ENCODE results near the gene ACSM6.

The ACSM6 gene

DNA sequence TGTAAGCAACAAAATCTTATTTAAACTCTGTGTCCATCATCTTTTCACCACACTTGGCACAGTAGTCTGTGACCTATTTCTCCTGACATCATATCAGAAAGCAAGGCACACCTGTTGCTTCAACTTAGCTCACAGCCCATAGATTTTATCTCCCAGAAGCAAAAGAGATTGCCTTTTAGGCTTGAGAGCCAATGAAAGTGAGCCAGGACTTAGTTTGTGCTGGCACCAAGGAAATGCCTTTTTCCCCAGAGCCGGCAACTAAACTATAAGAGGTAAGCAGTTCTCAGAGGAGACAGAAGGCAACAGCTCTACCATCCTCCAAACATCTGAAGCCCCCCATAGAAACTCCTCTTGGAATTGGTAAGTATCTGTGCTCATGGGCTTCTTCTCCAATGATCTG is at the start of gene ACSM6:
ACSM6 (plus strand) TSS at position 295 of the 400 bp plus-strand sequence. CDS start 248 bp downstream, outside the sequence.
- H3K27me3 ChIP-seq (ENCODE audit: low read depth, low read length) = no peaks in the 10 kb centered on the region
- H3K27ac ChIP-seq (ENCODE audit: low read length) = no peak within 1 kb of the TSS
- no peaks in the 10 kb centered on the region for H3K9me3 ChIP-seq (ENCODE audit: control insufficient read depth in 1 of 2, low read length in 2 of 2)
- no peaks in the 10 kb centered on the region for H3K4me1 ChIP-seq (ENCODE audit: control insufficient read depth in 1 of 2, insufficient read depth in 2 of 2, low read length in 2 of 2)
- H3K4me3 ChIP-seq (ENCODE audit: low read depth in 1 of 2, low read length in 2 of 2) = no peak within 1 kb of the TSS
- no peaks in the 10 kb centered on the region for H3K36me3 ChIP-seq (ENCODE audit: control insufficient read depth in 1 of 2, insufficient read depth in 2 of 2, low read length in 2 of 2)

GRCh38 chr10:95168694-95169093 is 25.3 kb upstream of the ACSM6 start:
- H3K4me3 ChIP-seq (ENCODE audit: low read depth in 1 of 2, low read length in 2 of 2) = no peak overlapping the region
- H3K27ac ChIP-seq (ENCODE audit: low read length) = no peak overlapping the region
- H3K9me3 ChIP-seq (ENCODE audit: control insufficient read depth in 1 of 2, low read length in 2 of 2) = no peaks in the 10 kb centered on the region
- H3K36me3 ChIP-seq (ENCODE audit: control insufficient read depth in 1 of 2, insufficient read depth in 2 of 2, low read length in 2 of 2) = no peaks in the 10 kb centered on the region
- H3K4me1 ChIP-seq (ENCODE audit: control insufficient read depth in 1 of 2, insufficient read depth in 2 of 2, low read length in 2 of 2) = no peaks in the 10 kb centered on the region
- H3K27me3 ChIP-seq (ENCODE audit: low read depth, low read length) = no peaks in the 10 kb centered on the region

DNA sequence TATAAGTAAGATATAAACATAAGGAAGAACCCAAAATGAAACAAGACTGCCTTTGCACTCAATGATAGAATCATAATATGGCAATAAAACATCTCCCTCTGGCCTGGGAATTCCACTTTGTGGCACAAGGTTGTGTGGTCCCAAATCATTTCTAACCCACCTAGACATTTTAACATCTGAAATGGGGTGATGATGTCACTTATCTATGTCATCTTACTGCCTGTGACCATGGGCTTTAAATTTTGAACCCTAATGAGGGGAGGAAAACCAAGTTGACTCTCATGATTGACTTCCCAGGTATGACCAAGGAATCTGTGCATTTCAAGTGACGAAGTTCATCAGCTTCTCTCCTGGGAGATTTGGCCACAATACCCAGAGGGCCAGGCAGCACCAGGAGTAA is 24.5 kb upstream of the ACSM6 start:
- H3K9me3 ChIP-seq (ENCODE audit: control insufficient read depth in 1 of 2, low read length in 2 of 2) = no peaks in the 10 kb centered on the region
- H3K4me3 ChIP-seq (ENCODE audit: low read depth in 1 of 2, low read length in 2 of 2) = no peak overlapping the region
- no peaks in the 10 kb centered on the region for H3K36me3 ChIP-seq (ENCODE audit: control insufficient read depth in 1 of 2, insufficient read depth in 2 of 2, low read length in 2 of 2)

DNA sequence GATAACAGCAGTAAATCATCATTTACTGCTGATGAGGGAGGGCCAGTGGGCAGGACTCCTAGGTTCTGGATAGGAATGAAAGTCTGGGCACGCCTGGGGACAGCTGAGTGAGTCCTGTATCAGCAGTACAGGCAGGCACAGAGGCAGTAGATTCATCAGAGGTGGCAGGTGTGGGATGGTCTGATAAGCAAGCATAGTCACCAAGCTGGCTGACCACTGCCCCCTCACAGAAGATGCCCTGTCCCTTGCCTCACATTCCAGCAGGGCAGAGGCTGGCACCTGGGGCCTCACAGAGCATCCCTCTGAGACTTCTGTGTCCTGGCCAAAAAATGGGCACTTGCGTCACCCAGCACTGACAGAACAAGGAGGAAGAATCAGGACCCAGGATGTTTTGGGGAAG is 23.2 kb upstream of the ACSM6 start:
- Histone ChIP-seq H3K36me3 (ENCODE audit: control insufficient read depth in 1 of 2, insufficient read depth in 2 of 2, low read length in 2 of 2) (no peaks in the 10 kb centered on the region), H3K27me3 (ENCODE audit: low read depth, low read length) (no peaks in the 10 kb centered on the region), H3K9me3 (ENCODE audit: control insufficient read depth in 1 of 2, low read length in 2 of 2) (no peaks in the 10 kb centered on the region), H3K4me3 (ENCODE audit: low read depth in 1 of 2, low read length in 2 of 2) (no peak overlapping the region), H3K27ac (ENCODE audit: low read length) (no peak overlapping the region), H3K4me1 (ENCODE audit: control insufficient read depth in 1 of 2, insufficient read depth in 2 of 2, low read length in 2 of 2) (no peaks in the 10 kb centered on the region)

More for the DNA sequence above, 24.5 kb upstream of the ACSM6 start:
- Histone ChIP-seq H3K4me1 (ENCODE audit: control insufficient read depth in 1 of 2, insufficient read depth in 2 of 2, low read length in 2 of 2) (no peaks in the 10 kb centered on the region), H3K27ac (ENCODE audit: low read length) (no peak overlapping the region), H3K27me3 (ENCODE audit: low read depth, low read length) (no peaks in the 10 kb centered on the region)

- Histone ChIP-seq H3K9me3 (ENCODE audit: control insufficient read depth in 1 of 2, low read length in 2 of 2) (peaks cover 0 to 2% of the 10 kb centered on the region in 2 donors), H3K4me1 (ENCODE audit: control insufficient read depth in 1 of 2, insufficient read depth in 2 of 2, low read length in 2 of 2) (no peaks in the 10 kb centered on the region), H3K27me3 (ENCODE audit: low read depth, low read length) (no peaks in the 10 kb centered on the region), H3K36me3 (ENCODE audit: control insufficient read depth in 1 of 2, insufficient read depth in 2 of 2, low read length in 2 of 2) (peaks cover 0 to under 1% of the 10 kb centered on the region in 2 donors), H3K27ac (ENCODE audit: low read length) (no peak overlapping the region), H3K4me3 (ENCODE audit: low read depth in 1 of 2, low read length in 2 of 2) (no peak overlapping the region)
These were observed 22.7 kb upstream of the ACSM6 start for GRCh38 chr10:95171336-95171735.

DNA sequence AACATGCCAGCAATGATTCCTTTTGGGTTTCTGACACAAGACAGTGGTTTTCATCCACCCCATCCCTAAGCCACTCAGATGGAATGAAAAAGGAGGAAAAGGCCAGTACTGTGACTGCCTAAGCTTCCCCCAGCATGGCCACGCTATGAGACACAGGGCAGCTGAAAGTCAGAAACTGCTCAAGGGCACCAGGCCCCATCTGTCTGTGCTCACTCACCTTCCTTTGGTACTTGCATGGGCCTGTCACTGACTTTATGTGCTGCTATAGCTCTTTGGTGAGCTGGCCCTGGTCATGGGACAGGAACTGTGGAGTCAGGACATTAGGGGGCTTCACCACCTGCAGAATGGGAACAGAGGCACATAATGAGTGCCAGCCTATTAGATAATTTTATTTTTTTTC is 21.2 kb upstream of the ACSM6 start:
- Histone ChIP-seq H3K4me1 (ENCODE audit: control insufficient read depth in 1 of 2, insufficient read depth in 2 of 2, low read length in 2 of 2) (no peaks in the 10 kb centered on the region), H3K27me3 (ENCODE audit: low read depth, low read length) (no peaks in the 10 kb centered on the region), H3K9me3 (ENCODE audit: control insufficient read depth in 1 of 2, low read length in 2 of 2) (peaks cover 0 to 6% of the 10 kb centered on the region in 2 donors), H3K36me3 (ENCODE audit: control insufficient read depth in 1 of 2, insufficient read depth in 2 of 2, low read length in 2 of 2) (peaks cover 0 to 4% of the 10 kb centered on the region in 2 donors), H3K27ac (ENCODE audit: low read length) (no peak overlapping the region), H3K4me3 (ENCODE audit: low read depth in 1 of 2, low read length in 2 of 2) (no peak overlapping the region)

- Histone ChIP-seq H3K9me3 (ENCODE audit: control insufficient read depth in 1 of 2, low read length in 2 of 2) (peaks cover 0 to 6% of the 10 kb centered on the region in 2 donors), H3K27me3 (ENCODE audit: low read depth, low read length) (no peaks in the 10 kb centered on the region), H3K27ac (ENCODE audit: low read length) (no peak overlapping the region), H3K4me1 (ENCODE audit: control insufficient read depth in 1 of 2, insufficient read depth in 2 of 2, low read length in 2 of 2) (no peaks in the 10 kb centered on the region), H3K4me3 (ENCODE audit: low read depth in 1 of 2, low read length in 2 of 2) (no peak overlapping the region), H3K36me3 (ENCODE audit: control insufficient read depth in 1 of 2, insufficient read depth in 2 of 2, low read length in 2 of 2) (peaks cover 0 to 4% of the 10 kb centered on the region in 2 donors)
These were observed 17.9 kb upstream of the ACSM6 start for GRCh38 chr10:95176101-95176500.

GRCh38 chr10:95177429-95177828 is 16.6 kb upstream of the ACSM6 start:
- no peaks in the 10 kb centered on the region for H3K4me1 ChIP-seq (ENCODE audit: control insufficient read depth in 1 of 2, insufficient read depth in 2 of 2, low read length in 2 of 2)
- peaks cover 0 to 6% of the 10 kb centered on the region in 2 donors for H3K9me3 ChIP-seq (ENCODE audit: control insufficient read depth in 1 of 2, low read length in 2 of 2)
- no peaks in the 10 kb centered on the region for H3K27me3 ChIP-seq (ENCODE audit: low read depth, low read length)
- H3K27ac ChIP-seq (ENCODE audit: low read length) = no peak overlapping the region
- H3K4me3 ChIP-seq (ENCODE audit: low read depth in 1 of 2, low read length in 2 of 2) = no peak overlapping the region
- peaks cover 0 to 4% of the 10 kb centered on the region in 2 donors for H3K36me3 ChIP-seq (ENCODE audit: control insufficient read depth in 1 of 2, insufficient read depth in 2 of 2, low read length in 2 of 2)

DNA sequence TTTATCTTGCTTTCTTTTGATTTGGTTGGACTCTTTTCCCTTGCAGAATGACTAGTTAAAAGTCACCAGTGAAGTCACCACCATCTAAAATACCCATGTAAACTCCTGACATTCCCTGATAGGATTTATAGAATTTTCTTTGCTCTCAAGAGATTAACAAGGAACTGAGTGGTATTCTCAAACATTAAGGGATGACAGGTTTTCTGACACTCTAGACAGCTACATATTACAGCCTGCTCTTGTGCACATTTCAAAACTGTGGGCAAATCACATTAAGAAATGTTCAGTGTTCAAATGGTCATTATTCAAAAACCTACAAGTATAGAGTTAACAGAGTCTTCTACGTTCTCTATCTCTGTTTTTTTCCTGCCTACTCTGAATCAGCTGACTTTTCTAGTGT is 15.8 kb upstream of the ACSM6 start:
- Histone ChIP-seq H3K36me3 (ENCODE audit: control insufficient read depth in 1 of 2, insufficient read depth in 2 of 2, low read length in 2 of 2) (peaks cover 0 to 4% of the 10 kb centered on the region in 2 donors), H3K4me1 (ENCODE audit: control insufficient read depth in 1 of 2, insufficient read depth in 2 of 2, low read length in 2 of 2) (no peaks in the 10 kb centered on the region), H3K27ac (ENCODE audit: low read length) (no peak overlapping the region)

DNA sequence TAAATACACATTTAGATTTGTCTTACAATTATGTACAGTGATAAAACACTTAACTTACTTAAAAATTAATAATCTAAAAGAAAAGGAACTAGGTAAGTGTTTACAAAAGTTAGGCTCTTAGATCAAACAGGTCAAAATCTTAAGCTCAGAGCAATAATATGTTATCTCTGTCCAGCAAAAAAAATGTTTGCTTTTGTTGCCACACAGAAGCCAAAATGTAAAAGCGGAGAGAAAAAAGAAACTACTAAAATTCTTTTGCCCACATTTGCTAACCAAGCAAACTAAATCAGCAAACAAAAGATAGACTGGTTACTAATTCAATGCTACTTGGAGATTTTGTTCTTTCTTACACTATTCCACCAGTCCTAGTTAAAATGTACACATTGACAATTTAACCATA is 15.2 kb upstream of the ACSM6 start:
- Histone ChIP-seq H3K4me1 (ENCODE audit: control insufficient read depth in 1 of 2, insufficient read depth in 2 of 2, low read length in 2 of 2) (peaks cover 0 to 2% of the 10 kb centered on the region in 2 donors), H3K27ac (ENCODE audit: low read length) (no peak overlapping the region), H3K9me3 (ENCODE audit: control insufficient read depth in 1 of 2, low read length in 2 of 2) (peaks cover 0 to 6% of the 10 kb centered on the region in 2 donors), H3K27me3 (ENCODE audit: low read depth, low read length) (no peaks in the 10 kb centered on the region), H3K36me3 (ENCODE audit: control insufficient read depth in 1 of 2, insufficient read depth in 2 of 2, low read length in 2 of 2) (peaks cover 0 to 4% of the 10 kb centered on the region in 2 donors), H3K4me3 (ENCODE audit: low read depth in 1 of 2, low read length in 2 of 2) (no peak overlapping the region)

More for the DNA sequence above, 15.8 kb upstream of the ACSM6 start:
- H3K9me3 ChIP-seq (ENCODE audit: control insufficient read depth in 1 of 2, low read length in 2 of 2) = peaks cover 0 to 6% of the 10 kb centered on the region in 2 donors
- no peaks in the 10 kb centered on the region for H3K27me3 ChIP-seq (ENCODE audit: low read depth, low read length)
- H3K4me3 ChIP-seq (ENCODE audit: low read depth in 1 of 2, low read length in 2 of 2) = no peak overlapping the region

GRCh38 chr10:95181726-95182125 is 12.3 kb upstream of the ACSM6 start:
- no peaks in the 10 kb centered on the region for H3K27me3 ChIP-seq (ENCODE audit: low read depth, low read length)
- H3K27ac ChIP-seq (ENCODE audit: low read length) = no peak overlapping the region
- H3K9me3 ChIP-seq (ENCODE audit: control insufficient read depth in 1 of 2, low read length in 2 of 2) = no peaks in the 10 kb centered on the region
- no peak overlapping the region for H3K4me3 ChIP-seq (ENCODE audit: low read depth in 1 of 2, low read length in 2 of 2)
- no peaks in the 10 kb centered on the region for H3K36me3 ChIP-seq (ENCODE audit: control insufficient read depth in 1 of 2, insufficient read depth in 2 of 2, low read length in 2 of 2)
- peaks cover 0 to 5% of the 10 kb centered on the region in 2 donors for H3K4me1 ChIP-seq (ENCODE audit: control insufficient read depth in 1 of 2, insufficient read depth in 2 of 2, low read length in 2 of 2)
